Raji (cell line): ENCODE data around the gene BRD4.
A peak's percentile ranks its signal among the peaks of the same experiment; 100 is the strongest.

Experiments used
- POLR2A ChIP-seq: IDR thresholded peaks from 2 replicates; pipeline ENCODE4 v1.6.1; 2011; ENCODE audit warnings: low read depth, low read length, control low read depth; ENCODE audit not compliant: insufficient read depth

Gene BRD4

GRCh38 chr19:15332311-15332996, at the start of gene BRD4:
Gene BRD4 (minus strand): TSS chr19:15332539. CDS start chr19:15273099, 59,440 bp downstream.
- peak; percentile 61 for TF ChIP-seq POLR2A

- TF ChIP-seq POLR2A = no peak
Measured at GRCh38 chr19:15381864-15382263, 49.5 kb upstream of the BRD4 start.

- no peak for TF ChIP-seq POLR2A
Measured at GRCh38 chr19:15381429-15381828, 49.1 kb upstream of the BRD4 start.

- TF ChIP-seq POLR2A = peak; percentile 38
Measured at GRCh38 chr19:15379999-15380647, 47.8 kb upstream of the BRD4 start.

- peak; percentile 71 for TF ChIP-seq POLR2A
Measured at GRCh38 chr19:15379083-15379998, 47.0 kb upstream of the BRD4 start, which contains the start of gene AKAP8. Gene AKAP8 (minus strand): TSS chr19:15379787. CDS start chr19:15379731, 56 bp downstream.

GRCh38 chr19:15378534-15379082, 46.3 kb upstream of the BRD4 start:
- TF ChIP-seq POLR2A = peak; percentile 44; the same call in 1 of the 2 replicates

DNA sequence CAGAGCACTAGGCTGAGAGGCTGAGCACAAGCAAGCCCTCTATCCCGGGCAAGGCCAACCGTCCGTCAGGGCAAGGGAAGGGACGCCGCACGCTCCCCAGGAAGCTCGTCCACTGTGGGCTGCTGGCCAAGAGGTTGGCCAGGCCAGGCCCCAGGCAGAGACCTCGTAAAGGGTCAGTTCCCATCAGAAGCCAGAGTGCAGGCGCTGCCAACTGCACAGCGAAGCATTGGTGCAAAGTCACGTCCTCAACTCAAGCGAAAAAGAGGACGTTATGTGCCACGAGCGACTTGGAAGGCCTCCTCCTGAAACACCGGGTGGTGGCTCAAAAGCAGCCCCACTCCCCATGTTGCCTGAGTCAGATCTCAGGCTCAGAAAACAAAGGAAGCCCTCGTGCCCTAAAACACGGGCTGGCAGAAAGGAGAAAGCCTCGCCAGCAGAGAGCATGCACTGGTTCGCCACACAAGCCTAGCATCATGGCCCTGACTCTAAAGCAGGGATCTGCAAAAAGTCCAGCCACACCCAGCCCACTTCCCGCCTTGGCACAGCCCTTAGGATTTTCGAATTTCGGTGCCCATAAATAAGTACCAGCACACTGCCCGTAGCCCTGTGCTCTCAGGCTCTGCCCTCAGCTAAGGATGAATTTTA, 42.6 kb upstream of the BRD4 start:
- TF ChIP-seq POLR2A = no peak

DNA sequence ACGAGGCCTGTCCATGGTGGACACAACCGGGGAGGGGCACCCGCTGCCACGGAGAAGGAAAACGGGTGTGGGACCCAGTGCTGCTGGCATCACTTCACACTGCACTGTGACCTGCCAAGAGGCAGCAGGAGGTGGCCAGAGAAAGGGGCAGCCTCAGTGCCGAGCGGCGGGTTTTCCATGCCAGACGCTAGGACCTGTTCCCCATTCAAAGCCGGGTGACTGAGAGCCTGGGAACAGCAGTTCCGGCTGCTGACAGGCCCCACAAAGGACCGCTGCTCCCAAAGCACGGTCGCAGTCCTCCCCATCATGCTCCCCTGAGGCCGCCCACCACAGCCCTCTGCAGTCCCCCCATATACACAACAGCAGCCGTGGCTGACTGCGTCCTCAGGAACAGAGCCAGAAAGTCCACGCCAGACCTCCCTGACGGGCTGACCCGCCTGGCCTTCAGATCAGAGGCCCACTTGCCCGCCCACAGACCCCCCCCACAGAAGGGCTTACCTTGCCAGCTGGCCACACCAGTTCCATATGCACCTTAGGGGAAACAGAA, 41.8 kb upstream of the BRD4 start:
- no peak for TF ChIP-seq POLR2A

- TF ChIP-seq POLR2A = no peak
Measured at GRCh38 chr19:15373644-15374043, 41.3 kb upstream of the BRD4 start.

GRCh38 chr19:15372891-15373301, 40.6 kb upstream of the BRD4 start:
- TF ChIP-seq POLR2A = no peak

DNA sequence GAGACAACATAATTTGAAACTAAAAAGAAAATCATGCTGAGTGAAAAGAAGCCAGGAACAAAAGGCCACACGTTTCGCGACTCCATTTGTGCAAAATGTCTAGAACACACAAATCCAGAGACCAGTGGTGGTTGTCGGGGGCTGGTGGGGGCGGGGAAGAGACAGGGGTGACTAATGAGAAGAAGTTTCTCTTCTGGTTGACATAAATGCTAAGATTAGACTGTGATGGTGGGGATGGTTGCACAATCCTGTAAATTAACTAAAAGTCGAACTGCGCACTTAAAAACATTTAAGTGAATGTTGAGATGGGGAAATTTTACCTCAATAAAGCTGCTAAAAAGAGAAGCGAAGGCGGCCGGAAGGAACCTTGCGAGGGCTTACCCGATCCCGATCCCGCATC, 40.1 kb upstream of the BRD4 start:
- TF ChIP-seq POLR2A = no peak

GRCh38 chr19:15371786-15372380, 39.5 kb upstream of the BRD4 start:
- no peak for TF ChIP-seq POLR2A

GRCh38 chr19:15371119-15371518, 38.8 kb upstream of the BRD4 start:
- TF ChIP-seq POLR2A = no peak

GRCh38 chr19:15369594-15369891, 37.2 kb upstream of the BRD4 start:
- TF ChIP-seq POLR2A = no peak

DNA sequence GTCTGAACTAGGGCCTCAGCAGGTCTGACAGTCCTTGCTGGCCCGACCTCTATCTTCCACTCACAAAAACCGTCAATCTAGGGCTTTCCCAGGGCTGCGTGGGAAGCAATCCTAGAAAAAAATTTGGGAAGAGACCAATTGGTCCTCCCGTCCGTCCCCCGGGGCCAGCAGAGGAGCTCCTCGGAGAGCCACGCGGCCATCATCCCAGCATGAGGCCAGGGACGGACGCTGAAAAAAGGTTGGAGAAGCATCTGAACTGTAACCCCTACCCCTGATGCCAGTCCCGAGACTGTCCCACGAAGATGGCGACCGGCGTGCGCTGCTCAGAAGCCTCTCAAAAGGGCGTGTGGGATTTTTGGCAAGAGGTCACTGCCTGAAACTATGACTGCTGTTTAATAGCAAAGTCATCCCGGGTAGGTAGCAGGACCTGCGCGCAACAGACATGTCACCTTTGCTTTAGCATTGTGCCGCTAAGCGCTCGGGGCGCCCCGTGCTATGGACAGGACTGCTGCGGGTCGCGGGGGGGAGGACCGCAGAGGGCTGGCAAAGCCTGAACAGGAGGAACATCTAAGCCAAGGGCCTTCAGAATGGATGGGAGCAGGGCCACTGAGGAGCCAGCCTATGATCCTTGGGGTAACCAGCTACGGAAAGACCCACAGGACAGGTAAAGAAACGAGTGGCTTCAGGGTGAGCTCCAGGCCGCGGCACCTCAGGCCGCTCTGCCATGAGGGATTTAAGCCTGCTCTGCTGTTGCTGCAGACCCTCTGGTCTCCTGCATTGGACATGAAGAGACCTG, 36.7 kb upstream of the BRD4 start:
- no peak for TF ChIP-seq POLR2A
